Lung microvascular endothelial cell (primary cell): ENCODE measurements around the gene SIGLEC6. TPM values are rescaled to one million over a fixed set of nuclear protein-coding genes. Genes with fewer than 3 reads are reported as not detected.
"Not testable (repeated sequence)": the region's sequence is repeated elsewhere in the genome, so short reads cannot be mapped to it uniquely, and the experiment has no call there.

Source experiments
- DNase-seq, 2 donors: peaks; one replicate each; pipeline versions ENCODE4 v3.0.0 to v3.0.0-alpha.2; 2010; ENCODE audit warnings: low read depth in 2 of 2
- total RNA-seq: library from RNA; depleted of rRNA; stranded (reverse); fragments of >200 nt; gene quantifications from 2 replicates; pipeline ENCODE4 v1.2.1, GENCODE V29; 2014

The SIGLEC6 gene
- total RNA-seq, 1 donor from 2014 or later, result not detected

- no peak for DNase-seq
These were observed 21.4 kb downstream of the SIGLEC6 start for GRCh38 chr19:51509823-51510660.

GRCh38 chr19:51508059-51508733, 23.3 kb downstream of the SIGLEC6 start:
- no peak for DNase-seq

- DNase-seq, result no peak
These were observed 23.8 kb downstream of the SIGLEC6 start for GRCh38 chr19:51507640-51508058.

- no peak for DNase-seq
These were observed 24.3 kb downstream of the SIGLEC6 start for GRCh38 chr19:51507192-51507591.

DNA sequence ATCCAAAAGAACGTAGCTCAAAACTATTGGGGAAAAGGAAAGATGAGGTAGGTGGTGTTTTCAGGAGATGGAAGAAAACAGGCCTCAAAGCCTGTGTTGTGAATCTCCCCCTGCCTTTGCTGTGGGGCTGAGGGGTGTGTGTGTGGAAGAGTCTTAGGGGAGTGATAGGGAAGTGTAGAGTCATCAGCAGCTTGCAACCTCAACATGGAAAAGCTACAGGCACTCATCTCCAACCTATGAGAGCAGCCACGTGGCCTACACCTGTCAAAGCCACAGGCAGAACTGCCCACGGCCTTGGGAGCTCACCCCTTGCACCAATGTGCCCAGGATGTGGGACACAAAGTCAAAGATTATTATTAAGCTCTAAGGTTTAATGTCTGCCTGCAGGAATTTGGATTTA, 25.6 kb downstream of the SIGLEC6 start:
- no peak for DNase-seq

GRCh38 chr19:51503896-51504295, 27.6 kb downstream of the SIGLEC6 start:
- no peak for DNase-seq

DNA sequence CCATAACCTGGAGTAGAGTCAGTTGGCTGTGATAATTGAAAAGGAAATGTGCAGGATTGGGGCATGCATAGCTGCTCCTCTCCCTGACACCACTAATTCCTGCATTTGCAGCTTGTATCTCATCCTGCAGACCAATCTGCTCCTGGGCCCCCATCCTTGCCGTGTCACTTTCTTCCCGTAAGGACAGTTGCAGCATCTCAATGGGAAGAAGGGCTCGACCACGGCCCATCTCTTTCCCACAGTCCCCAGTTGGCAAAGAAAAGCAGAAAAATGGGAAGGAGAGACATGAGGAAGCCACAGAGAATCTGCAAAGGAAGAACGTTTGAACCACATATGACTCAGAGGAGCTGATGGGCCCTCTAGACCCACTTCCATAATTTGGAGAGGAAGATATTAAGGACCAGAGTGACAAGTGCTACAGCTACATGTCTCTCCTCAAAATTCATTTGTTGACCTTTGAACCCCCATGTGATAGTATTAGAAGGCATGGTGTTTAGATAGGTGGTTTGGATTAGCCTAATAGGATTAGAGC, 28.1 kb downstream of the SIGLEC6 start:
- no peak for DNase-seq

GRCh38 chr19:51501594-51502263, 29.7 kb downstream of the SIGLEC6 start, which contains the start of gene SIGLEC12:
SIGLEC12 (minus strand) TSS chr19:51501800; CDS start chr19:51501733, 67 bp downstream.
- no peak for DNase-seq

- DNase-seq, result not testable (repeated sequence)
These were observed 30.5 kb downstream of the SIGLEC6 start for GRCh38 chr19:51500931-51501330.

DNA sequence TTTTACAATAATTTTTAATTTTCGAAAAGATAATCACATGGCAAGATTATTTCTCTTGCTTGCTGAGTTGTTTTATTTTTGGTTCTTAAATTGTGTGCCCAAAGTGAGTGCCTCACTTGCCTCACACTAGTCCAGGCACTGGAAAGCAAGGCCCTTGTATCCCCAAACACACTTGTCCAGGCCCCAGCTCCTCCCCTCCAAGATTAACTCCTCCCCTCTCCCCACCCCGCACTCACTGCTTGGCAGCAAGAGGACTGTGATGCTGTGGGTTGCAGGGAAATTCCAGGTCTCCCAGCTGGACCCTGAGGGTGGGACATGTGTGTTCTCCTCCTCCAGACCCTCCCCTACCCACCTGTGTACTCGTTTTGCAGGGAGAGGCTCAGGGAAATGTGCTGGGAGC, 33.8 kb downstream of the SIGLEC6 start:
- DNase-seq, result no peak

- DNase-seq, result no peak
These were observed 37.7 kb downstream of the SIGLEC6 start for GRCh38 chr19:51493776-51494175.

DNA sequence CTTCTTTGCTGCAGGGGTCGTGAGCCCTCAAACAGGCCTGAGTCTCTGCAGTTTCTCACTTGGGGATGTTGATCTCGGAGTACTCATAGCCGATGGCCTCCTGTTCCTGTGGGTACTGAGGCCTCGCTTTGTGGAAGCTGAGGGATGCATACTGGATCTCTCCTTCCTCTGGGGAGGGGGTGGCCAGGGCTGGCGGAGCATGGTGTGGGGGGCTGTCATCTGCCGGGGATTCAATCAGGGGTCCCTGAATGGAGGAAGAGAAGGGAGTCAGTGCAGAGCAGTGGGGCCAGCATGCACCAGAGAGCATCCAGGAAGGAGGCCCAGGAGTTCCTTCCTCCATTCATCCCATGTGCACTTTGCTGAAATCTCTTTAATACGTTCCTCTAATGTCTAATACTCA, 39.9 kb downstream of the SIGLEC6 start:
- no peak for DNase-seq

DNA sequence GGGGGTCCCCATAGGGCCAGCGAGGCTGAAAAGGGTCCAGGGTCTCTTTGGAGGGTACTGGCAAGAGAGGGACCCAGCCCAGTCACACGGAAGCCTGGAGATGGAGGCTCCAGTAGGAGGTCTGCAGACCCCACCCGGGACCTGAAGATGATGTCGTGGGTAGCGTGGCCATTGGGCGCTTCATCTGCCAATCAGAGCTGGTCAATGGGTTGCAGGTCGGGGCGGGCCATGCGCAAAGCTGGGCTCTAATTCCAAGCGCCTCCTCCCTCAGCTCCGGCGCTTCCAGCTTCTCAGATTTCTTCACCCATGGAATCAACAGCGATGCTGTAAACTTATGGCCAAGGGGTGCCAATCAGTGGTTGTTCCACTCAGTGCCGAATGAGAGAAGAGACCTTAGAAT, 40.8 kb downstream of the SIGLEC6 start:
- DNase-seq, result no peak

GRCh38 chr19:51489113-51489512, 42.4 kb downstream of the SIGLEC6 start:
- DNase-seq, result no peak

DNA sequence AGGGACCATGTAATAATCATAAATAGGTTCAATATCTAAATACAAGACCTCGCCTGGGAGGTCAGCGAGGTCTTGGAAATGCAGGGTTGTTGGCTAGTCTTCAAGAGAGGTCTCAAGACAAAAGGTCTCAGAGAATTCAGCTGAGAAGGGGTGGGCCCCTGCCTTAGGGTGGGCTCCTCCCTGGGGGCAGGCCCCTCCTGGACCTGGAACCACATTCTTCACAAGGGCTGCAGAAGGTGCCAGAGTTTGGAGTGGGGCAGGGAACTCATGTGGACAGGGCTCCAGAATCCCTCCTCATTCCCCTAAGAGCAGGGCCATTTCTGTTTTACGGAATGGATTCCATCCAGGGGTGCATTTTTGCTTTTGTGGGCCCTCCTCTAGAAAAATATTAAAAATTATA, 43.0 kb downstream of the SIGLEC6 start:
- no peak for DNase-seq

- DNase-seq, result no peak
These were observed 45.4 kb downstream of the SIGLEC6 start for GRCh38 chr19:51485960-51486660.

- peak; percentile 27 for DNase-seq
These were observed 50.9 kb downstream of the SIGLEC6 start for GRCh38 chr19:51480590-51480989.

GRCh38 chr19:51479531-51480331, 51.7 kb downstream of the SIGLEC6 start:
- DNase-seq, result no peak

DNA sequence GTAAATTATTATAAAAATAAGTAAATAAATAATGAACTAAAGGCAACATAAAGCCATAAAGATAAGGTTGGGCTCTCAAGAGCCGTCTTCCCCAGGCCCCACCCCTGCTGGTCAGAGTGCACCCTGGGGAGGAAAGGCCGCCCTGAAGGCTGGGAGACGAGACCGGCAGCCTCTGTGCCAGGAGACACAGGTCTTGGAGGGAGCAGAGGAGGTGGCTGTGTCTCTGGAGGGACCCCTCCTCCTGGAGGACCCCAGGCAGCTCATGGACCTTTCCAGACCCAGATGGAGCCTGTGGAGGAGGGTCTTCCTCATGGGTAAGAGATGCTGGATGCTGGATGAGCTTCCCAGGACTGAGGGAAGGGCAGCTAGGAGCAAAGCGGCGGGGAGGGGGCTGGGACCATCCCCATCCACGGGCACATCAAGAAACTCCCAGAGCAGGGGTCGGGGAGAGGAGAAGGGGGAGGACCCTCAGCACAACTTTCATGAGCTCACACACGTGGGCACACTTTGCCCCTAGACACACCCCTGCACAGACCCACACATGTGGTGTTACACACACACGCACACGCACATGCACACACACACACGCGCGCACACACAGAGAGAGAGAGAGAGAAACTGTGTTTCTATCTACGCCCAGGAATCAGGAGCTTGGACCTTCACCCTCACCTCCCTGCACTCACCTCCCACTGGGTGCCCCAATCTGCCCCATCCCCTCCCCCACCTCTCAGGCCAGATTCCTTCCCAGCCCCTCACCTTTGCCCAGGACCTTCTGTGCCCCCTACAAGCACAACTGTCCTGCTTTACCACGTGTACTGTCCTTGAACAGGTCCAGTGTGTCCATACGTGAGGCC, 52.9 kb downstream of the SIGLEC6 start, which contains the start of gene CEACAM18:
Gene CEACAM18 (plus strand): TSS at position 159 of the 854 bp plus-strand sequence.
- no peak for DNase-seq
